GM12878 (cell line): Measurements from ENCODE around the gene SETDB1.

Experiments used
- EZH2 ChIP-seq: IDR thresholded peaks from 2 replicates; pipeline ENCODE4 v1.6.1; 2012; ENCODE audit warnings: low read depth, mild to moderate bottlenecking, control low read depth, inconsistent platforms, low read length, borderline replicate concordance; ENCODE audit not compliant: control insufficient read depth
- REST ChIP-seq: IDR thresholded peaks from 2 replicates; pipeline ENCODE4 v1.6.1; 2012; ENCODE audit warnings: mild to moderate bottlenecking, low read depth, low read length
- SUZ12 ChIP-seq: fragments of 200-600 bp; sonication (generic); IDR thresholded peaks from one replicate; pipeline ENCODE4 v1.6.1; 2018; ENCODE audit warnings: antibody characterized with exemption, mild to moderate bottlenecking; ENCODE audit not compliant: unreplicated experiment
- TF ChIP-seq, protein P1 (sequence below): IDR thresholded peaks from 2 replicates; pipeline ENCODE4 v1.6.1; 2011; ENCODE audit warnings: low read depth, low read length, improper control_type of control experiment, borderline replicate concordance

GRCh38 chr1:151013518-151013917 lies 87.4 kb downstream of the SETDB1 start:
- TF ChIP-seq REST (no peak), SUZ12 (no peak), EZH2 (no peak)
- TF ChIP-seq, protein P1, sequence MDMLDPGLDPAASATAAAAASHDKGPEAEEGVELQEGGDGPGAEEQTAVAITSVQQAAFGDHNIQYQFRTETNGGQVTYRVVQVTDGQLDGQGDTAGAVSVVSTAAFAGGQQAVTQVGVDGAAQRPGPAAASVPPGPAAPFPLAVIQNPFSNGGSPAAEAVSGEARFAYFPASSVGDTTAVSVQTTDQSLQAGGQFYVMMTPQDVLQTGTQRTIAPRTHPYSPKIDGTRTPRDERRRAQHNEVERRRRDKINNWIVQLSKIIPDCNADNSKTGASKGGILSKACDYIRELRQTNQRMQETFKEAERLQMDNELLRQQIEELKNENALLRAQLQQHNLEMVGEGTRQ = no peak
